EH (cell line): Measurements from ENCODE around the gene RAB40C.

ENCODE experiments used
- DNase-seq: peaks from one replicate; pipeline ENCODE4 v3.0.0-alpha.2; 2015; ENCODE audit warnings: low read depth

The RAB40C gene, protein sequence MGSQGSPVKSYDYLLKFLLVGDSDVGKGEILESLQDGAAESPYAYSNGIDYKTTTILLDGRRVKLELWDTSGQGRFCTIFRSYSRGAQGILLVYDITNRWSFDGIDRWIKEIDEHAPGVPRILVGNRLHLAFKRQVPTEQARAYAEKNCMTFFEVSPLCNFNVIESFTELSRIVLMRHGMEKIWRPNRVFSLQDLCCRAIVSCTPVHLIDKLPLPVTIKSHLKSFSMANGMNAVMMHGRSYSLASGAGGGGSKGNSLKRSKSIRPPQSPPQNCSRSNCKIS

DNA sequence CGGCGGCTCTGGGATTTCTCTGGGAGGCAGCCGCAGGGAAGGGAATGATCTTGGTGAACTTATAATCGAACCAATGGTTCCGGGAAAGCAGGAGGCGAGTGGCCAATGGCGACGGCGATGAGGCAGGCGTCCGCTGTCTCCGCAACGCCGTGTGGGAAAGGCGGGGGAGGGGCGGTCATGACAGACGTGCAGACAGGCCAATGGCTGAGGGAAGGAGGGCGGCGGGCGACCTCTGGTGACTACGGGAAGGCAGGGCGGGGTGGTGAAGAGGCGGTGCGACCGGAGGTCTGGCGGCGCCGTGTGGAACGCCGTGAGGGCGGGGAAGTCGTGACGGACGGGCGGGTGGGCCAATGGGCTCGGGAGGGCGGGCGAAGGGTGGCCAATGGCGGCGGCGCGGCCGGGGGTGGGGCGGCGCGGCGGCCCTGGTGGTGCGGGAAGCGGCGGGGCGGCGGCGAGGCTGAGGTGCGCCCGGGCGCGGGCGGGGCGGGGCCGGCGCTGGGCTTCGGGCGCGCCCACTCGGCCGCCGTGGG lies at the start of gene RAB40C:
RAB40C (plus strand) TSS at position 409 of the 530 bp plus-strand sequence. CDS start 226 bp downstream, outside the sequence.
- DNase-seq, result peak; percentile 98

- DNase-seq, result no peak
Measured at GRCh38 chr16:540645-541340, 49.1 kb upstream of the RAB40C start.

GRCh38 chr16:543301-544164 lies 46.3 kb upstream of the RAB40C start:
- DNase-seq, result no peak

DNA sequence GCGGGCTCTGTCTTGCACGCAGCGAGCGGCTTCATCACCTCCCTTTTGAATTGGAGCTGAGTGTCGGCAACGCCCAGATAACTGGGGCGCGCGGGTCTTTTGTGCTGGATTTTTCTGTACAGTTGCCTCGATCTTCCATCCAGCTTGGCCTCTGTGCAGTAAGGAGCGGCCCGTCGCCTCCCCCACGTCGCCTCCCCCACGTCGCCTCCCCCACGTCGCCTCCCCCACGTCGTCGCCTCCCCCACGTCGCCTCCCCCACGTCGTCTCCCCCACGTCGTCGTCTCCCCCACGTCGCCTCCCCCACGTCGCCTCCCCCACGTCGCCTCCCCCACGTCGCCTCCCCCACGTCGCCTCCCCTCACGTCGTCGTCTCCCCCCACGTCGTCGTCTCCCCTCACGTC lies 45.3 kb upstream of the RAB40C start:
- no peak for DNase-seq

DNA sequence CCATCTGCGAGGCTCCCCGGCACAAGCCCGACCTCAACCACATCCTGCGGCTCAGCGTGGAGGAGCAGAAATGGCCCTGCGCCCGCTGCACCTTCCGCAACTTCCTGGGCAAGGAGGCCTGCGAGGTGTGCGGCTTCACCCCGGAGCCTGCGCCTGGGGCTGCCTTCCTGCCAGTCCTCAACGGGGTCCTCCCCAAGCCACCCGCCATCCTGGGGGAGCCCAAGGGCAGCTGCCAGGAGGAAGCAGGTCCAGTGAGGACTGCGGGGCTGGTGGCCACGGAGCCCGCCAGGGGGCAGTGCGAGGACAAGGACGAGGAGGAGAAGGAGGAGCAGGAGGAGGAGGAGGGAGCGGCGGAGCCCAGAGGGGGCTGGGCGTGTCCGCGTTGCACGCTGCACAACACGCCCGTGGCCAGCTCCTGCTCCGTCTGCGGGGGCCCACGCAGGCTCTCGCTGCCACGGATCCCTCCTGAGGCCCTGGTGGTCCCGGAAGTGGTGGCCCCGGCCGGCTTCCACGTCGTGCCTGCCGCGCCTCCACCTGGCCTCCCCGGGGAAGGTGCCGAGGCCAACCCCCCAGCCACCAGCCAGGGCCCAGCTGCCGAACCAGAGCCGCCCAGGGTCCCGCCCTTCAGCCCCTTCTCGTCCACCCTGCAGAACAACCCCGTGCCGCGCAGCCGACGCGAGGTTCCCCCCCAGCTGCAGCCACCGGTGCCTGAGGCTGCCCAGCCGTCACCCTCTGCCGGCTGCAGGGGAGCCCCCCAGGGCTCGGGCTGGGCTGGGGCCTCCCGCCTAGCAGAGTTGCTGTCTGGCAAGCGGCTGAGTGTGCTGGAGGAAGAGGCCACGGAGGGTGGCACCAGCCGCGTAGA lies 42.7 kb upstream of the RAB40C start:
- peak; percentile 38 for DNase-seq

DNA sequence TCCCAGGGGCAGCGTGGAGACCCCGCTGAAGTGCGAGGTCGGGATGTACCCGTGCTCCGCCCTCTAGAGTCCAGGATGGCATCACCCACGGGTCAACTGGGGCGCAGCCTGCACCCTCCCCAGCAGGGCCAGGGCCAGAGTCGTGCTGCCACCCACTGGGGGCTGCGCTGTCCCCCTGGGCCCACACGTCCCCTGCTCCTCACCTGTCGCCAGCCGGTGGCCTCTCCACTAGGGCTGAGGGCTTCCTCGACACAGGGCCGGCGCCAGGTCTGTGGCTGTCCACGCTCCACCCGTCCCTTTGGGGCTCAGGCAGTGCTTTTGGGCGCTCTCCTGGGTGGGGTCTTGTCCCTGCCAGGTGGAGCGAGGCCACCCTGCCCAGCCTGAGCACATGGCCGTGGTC lies 41.3 kb upstream of the RAB40C start:
- DNase-seq, result no peak

DNA sequence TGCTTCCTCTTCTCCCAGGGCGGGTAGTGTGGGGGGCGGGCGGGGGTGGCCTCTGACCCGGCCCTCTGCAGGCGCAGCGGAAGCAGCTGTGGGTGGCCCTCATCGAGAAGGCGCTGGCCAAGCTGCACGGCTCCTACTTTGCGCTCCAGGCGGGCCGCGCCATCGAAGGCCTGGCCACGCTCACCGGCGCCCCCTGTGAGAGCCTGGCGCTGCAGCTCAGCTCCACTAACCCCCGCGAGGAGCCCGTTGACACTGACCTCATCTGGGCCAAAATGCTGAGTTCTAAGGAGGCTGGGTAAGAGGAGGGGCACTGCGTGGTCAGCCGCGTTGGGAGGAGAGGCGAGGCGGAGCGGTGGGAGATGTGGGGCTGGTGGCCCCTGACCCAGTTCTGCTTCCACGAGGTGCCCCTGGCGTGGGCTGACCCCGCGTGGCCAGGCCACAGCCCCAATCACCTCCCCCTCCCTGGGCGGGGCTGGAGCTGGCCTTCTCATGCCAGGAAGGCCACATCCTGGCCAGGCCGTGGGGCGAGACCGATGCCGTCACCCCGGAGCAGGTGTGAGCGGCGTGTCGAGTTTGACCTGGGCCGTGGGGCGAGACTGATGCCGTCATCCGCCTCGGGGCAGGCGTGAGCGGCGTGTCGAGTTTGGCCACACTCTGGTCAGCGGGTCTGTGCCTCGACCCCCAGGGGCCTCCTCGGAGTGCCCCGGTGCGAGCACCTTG lies 40.2 kb upstream of the RAB40C start:
- DNase-seq, result no peak

- no peak for DNase-seq
Measured at GRCh38 chr16:551210-551609, 38.7 kb upstream of the RAB40C start.

- no peak for DNase-seq
Measured at GRCh38 chr16:552171-552570, 37.7 kb upstream of the RAB40C start.

DNA sequence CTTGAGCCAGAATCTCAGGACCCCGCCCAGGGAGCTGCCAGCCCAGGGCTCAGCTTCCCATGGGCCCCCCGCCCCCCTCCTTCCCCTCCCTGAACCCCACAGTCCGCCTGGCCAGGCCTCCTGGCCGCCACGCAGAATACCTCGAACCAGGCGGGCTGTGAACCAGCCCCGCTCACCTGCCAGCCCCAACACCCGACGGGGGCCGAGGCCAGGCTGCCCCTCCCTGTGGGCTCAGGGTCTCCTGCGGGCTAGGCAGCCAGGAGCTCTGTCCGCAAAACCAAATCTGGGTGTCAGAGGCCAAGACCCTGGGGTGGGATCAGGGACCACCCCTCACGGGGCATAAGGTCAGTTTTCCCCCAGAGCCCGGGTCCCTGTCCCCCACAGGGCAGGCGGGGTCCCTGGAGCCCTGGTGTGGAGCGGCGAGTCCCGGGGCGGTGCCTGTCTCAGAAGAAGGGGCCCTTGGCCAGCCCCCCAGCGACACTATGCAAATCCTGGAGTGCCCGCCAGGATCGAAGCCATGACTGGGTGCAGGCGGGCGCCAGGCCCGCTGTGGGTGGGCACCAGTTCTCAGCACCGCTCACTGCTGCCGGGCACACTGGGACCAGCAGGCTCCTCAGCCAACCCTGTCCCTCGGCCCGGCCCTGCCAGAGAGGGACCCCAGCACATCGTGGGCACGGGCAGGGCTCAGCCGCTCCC lies 36.1 kb upstream of the RAB40C start:
- DNase-seq, result no peak

- DNase-seq, result no peak
Measured at GRCh38 chr16:554297-554621, 35.6 kb upstream of the RAB40C start.

DNA sequence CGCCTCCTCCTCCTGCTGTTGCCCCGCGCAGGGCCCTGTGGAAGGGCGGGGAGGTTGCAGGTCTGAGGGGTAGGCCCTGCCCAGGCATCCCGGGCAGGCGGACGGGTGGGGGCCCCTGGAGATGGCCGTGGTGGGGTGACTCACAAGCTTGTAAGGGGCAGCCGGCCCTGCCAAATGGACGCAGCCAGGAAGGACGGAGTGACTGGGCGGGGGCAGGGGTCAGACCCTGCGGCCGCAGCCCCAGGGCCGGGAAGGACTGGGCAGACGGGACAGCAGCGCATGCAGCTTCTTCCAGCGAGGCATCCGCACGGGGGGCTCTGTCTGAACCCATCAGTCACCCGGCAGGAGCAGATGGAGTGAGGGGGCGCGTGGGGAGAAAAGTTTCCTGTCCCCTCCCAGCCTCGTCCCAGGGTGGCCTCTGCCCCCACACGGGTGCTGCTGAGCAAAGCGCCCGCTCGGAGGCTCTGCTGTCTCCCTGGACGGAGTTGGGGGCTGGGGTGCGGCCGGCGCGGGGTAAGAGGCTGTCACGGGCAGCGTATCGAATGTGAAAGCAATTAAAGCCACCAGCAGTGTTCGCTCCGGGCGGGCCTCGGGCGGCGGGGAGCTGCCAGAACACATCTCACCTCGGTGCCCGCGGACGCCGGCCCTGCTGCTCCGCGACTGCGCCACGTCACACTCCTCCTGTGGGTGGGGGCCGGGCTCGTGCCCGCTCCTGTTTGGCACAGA lies 35.1 kb upstream of the RAB40C start:
- peak; percentile 81 for DNase-seq

GRCh38 chr16:555528-556473 lies 34.1 kb upstream of the RAB40C start:
- DNase-seq, result peak; percentile 26

DNA sequence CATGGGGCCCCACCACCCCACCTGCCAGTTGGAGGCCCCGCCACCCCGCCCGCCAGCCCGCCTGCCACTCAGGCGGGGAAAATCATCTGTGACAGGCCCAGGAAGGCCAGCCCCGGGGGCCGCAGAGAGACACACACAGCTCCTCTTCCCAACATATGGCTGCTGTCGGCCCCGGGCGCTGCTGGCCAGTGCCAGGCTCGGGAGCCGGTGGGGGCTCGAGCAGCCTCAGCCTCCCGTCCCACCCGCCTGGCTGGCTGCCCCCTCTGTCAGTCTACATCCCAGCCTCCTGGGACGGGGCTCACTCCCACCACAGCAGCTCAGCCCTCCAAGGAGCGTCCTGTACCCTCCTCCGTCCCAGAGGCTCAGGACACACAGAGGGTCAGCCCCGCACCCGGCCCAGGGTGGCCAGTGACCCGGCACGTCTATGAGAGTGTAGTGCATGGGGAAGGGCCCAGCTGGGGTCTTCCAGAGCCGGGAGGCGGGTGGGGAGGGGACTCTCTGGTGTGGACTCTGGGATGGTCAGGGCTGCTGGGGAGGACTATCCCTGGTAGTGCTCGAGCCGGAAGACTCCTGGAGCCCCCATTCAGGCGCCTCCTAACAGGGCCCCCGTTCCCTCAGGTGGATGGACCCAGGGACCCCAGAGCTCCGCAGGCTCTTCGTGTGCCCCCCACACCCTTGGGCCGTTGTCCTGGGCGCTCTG lies 33.2 kb upstream of the RAB40C start:
- DNase-seq, result no peak

DNA sequence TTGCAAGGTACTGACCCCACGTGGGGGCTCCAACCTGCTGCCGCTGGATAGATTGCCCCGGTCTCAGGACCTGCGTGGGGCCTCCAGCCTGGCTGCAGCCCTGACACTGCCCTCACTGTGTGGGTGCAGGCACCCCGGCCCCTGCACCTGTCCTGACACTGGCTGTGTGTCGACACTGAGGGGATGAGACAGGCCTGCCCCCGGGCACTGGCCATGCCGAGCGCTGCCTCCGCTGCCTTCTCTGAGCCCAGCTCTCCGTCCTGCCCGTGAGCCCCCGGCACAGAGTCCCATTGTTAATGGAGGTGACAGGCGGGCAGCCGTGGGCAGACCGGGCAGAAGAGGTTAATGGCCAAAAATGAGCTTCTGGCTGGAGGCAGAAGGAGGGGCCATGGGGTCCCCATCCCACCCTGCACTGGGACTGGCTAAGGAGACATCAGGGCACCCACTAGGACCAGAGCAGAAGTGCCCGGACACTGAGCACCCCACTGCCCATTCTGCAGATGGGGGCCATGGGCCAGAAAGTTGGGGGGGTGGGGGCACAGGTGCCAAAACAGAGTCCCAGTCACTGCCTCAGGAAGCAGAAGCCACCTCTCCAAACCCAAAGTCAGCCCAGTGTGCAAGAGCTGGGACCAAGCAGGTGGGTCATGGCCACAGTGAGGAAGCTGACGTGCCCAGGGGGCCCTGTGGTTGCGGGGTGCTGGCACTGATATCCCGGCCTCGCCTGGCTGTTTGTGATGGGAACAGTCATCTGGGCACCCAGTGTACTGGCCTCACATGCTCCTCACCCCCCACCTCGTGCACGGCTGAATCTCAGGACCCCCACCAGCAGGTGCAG lies 32.2 kb upstream of the RAB40C start:
- no peak for DNase-seq

GRCh38 chr16:558298-559020 lies 31.4 kb upstream of the RAB40C start:
- DNase-seq, result no peak
